CD4-positive, alpha-beta memory T cell (primary cell): ENCODE measurements around the gene MLXIP. TPM values are rescaled to one million over a fixed set of nuclear protein-coding genes. Genes with fewer than 3 reads are reported as not detected.

ENCODE experiments used
- CTCF ChIA-PET: fragments of 350-600 bp; sonication (Branson Sonifier 250); formaldehyde crosslinking; loops from one replicate; lab custom pipeline; 2021; ENCODE audit warnings: inconsistent platforms; ENCODE audit not compliant: partially characterized antibody; lab: Charles Lee
- POLR2A ChIA-PET: fragments of 350-600 bp; sonication (Branson Sonifier 250); formaldehyde crosslinking; loops from one replicate; lab custom pipeline; 2021; ENCODE audit not compliant: partially characterized antibody; lab: Charles Lee
- DNase-seq, 5 donors: peaks; one replicate each; pipeline versions ENCODE4 v3.0.0 to v3.0.0-alpha.2; 2020 to 2022; ENCODE audit warnings: mixed read lengths in 1 of 5
- H3K27ac ChIP-seq: one replicate; pipeline ENCODE4 v1.7.0; 2013; ENCODE audit warnings: low read depth, low read length
- H3K27me3 ChIP-seq: 2 replicates; pipeline ENCODE4 v1.7.0; 2013; ENCODE audit warnings: mild to moderate bottlenecking, low read length, moderate library complexity; ENCODE audit not compliant: insufficient read depth
- H3K36me3 ChIP-seq: 2 replicates; pipeline ENCODE4 v1.7.0; 2013; ENCODE audit warnings: mild to moderate bottlenecking, low read length, moderate library complexity; ENCODE audit not compliant: insufficient read depth
- H3K4me1 ChIP-seq: 2 replicates; pipeline ENCODE4 v1.7.0; 2013; ENCODE audit warnings: mild to moderate bottlenecking, low read length, moderate library complexity; ENCODE audit not compliant: insufficient read depth
- H3K4me3 ChIP-seq, 2 donors: one replicate each; pipeline ENCODE4 v1.7.0; 2013; ENCODE audit warnings: low read length in 2 of 2, mild to moderate bottlenecking in 1 of 2
- H3K9me3 ChIP-seq, 2 donors: one replicate each; pipeline ENCODE4 v1.7.0; 2013; ENCODE audit warnings: low read length in 2 of 2, control low read depth in 1 of 2; ENCODE audit not compliant: control insufficient read depth in 1 of 2
- H3K27ac Mint-ChIP-seq, 7 donors: one replicate each; pipeline ENCODE4 v1.8.0; 2020 to 2021; ENCODE audit warnings: mixed read lengths in 7 of 7, mild to moderate bottlenecking in 6 of 7, inconsistent platforms in 3 of 7, moderate library complexity in 3 of 7
- H3K27me3 Mint-ChIP-seq, 2 donors: one replicate each; pipeline ENCODE4 v1.8.0; 2020 to 2021; ENCODE audit warnings: mixed read lengths in 2 of 2
- H3K36me3 Mint-ChIP-seq, 2 donors: one replicate each; pipeline ENCODE4 v1.8.0; 2020 to 2021; ENCODE audit warnings: mixed read lengths in 2 of 2, inconsistent platforms in 1 of 2, mild to moderate bottlenecking in 1 of 2
- H3K4me1 Mint-ChIP-seq, 4 donors: one replicate each; pipeline ENCODE4 v1.8.0; 2020 to 2021; ENCODE audit warnings: mixed read lengths in 4 of 4, mild to moderate bottlenecking in 1 of 4
- H3K4me3 Mint-ChIP-seq, 8 donors: one replicate each; pipeline ENCODE4 v1.8.0; 2020 to 2021; ENCODE audit warnings: mixed read lengths in 8 of 8, mild to moderate bottlenecking in 7 of 8, moderate library complexity in 6 of 8, inconsistent platforms in 3 of 8
- H3K9me3 Mint-ChIP-seq, 8 donors: one replicate each; pipeline ENCODE4 v1.8.0; 2020 to 2021; ENCODE audit warnings: mixed read lengths in 8 of 8, mild to moderate bottlenecking in 5 of 8, inconsistent platforms in 3 of 8, moderate library complexity in 1 of 8
- intact Hi-C: fragments of 100-400 bp; cut with micrococcal nuclease; formaldehyde crosslinking; loops from one replicate; pipeline ENCODE4 v1.15.1; 2023
- polyA plus RNA-seq, 2 donors: library from polyadenylated mRNA; unstranded; fragments of 300-500 nt; fragmentation: Illumina TruSeq; gene quantifications; one replicate each; pipeline ENCODE4 v1.2.3, GENCODE V29; 2021
- total RNA-seq, 2 experiments: library from RNA; stranded (reverse); gene quantifications; one replicate each; pipeline ENCODE4 v1.2.3, GENCODE V29; 2021

Gene MLXIP
- total and polyA plus RNA-seq, 4 experiments from 2014 or later: 2.7 to 88.1 (median 51.7) TPM

DNA sequence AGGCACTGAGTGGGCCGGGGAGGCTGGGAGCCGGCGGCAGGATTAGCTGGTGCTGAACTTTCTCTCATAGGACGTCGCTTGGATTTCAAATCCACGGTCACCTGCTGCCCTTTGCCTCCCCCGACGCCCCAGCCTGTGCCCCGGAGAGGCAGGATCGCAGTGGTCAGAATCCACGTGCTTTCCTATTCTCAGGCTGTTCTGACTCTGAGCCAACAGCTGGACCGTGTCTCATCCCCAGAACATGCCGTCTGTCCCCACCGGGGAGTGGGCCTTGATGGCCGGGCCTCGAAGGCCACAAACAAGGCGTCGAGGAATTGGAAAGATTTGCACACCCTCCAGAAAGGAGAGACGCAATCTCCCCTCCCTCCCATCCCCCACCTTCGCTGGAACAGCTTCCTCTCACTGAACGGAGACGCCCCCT lies 18.5 kb upstream of the MLXIP start:
- no peak overlapping the region for H3K27ac Mint-ChIP-seq
- intact Hi-C loops: no loop called here

DNA sequence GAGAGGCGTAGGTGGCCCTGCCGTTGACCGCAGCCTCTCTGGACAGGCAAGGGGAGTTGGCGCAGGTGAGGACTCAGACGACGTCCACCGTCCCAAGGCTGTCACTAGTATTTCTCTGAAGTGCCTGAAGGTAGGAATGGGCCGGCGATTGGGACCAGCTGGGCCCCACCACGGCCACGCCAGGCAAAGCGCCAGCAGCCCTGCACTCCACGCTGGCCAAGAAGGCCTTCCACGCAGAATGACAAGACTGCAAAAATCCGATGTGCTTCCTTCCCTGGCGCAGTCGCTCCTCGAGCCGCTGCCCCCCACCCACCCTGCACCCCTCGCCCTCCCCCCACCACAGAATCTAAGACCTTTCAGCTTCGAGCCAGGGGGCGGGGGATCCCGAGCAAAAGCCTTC lies 17.3 kb upstream of the MLXIP start:
- Histone ChIP-seq H3K4me3 (no peak overlapping the region), H3K27ac (no peak overlapping the region), H3K27me3 (no peaks in the 10 kb centered on the region), H3K9me3 (no peaks in the 10 kb centered on the region), H3K36me3 (no peaks in the 10 kb centered on the region), H3K4me1 (no peaks in the 10 kb centered on the region)
- H3K27me3 Mint-ChIP-seq: no peaks in the 10 kb centered on the region
- no peak overlapping the region for H3K27ac Mint-ChIP-seq
- intact Hi-C loops: no loop called here
- H3K36me3 Mint-ChIP-seq: no peaks in the 10 kb centered on the region
- CTCF ChIA-PET: interaction anchor here (8.2 kb wide), 1 partner anchor 59 kb away, joined by 186 read pairs; no protein-coding TSS in a partner anchor
- H3K4me3 Mint-ChIP-seq: no peak overlapping the region
- POLR2A ChIA-PET: no interaction called here
- peaks cover 0 to 4% (median 1%) of the 10 kb centered on the region in 4 donors for H3K4me1 Mint-ChIP-seq
- H3K9me3 Mint-ChIP-seq: no peaks in the 10 kb centered on the region
- DNase-seq: no peak

More for the DNA sequence above, 18.5 kb upstream of the MLXIP start:
- no peaks in the 10 kb centered on the region for H3K36me3 Mint-ChIP-seq
- H3K27me3 ChIP-seq: no peaks in the 10 kb centered on the region
- H3K4me3 ChIP-seq: no peak overlapping the region
- H3K36me3 ChIP-seq: no peaks in the 10 kb centered on the region
- no peaks in the 10 kb centered on the region for H3K27me3 Mint-ChIP-seq
- H3K9me3 Mint-ChIP-seq: no peaks in the 10 kb centered on the region
- H3K4me3 Mint-ChIP-seq: no peak overlapping the region
- DNase-seq: no peak
- peaks cover 0 to 4% (median 1%) of the 10 kb centered on the region in 4 donors for H3K4me1 Mint-ChIP-seq
- no peaks in the 10 kb centered on the region for H3K4me1 ChIP-seq
- no peak overlapping the region for H3K27ac ChIP-seq
- POLR2A ChIA-PET: interaction anchor here (0.8 kb wide), 1 partner anchor 18 kb away, joined by 3 read pairs; the partner anchor contains the start of gene MLXIP
- H3K9me3 ChIP-seq: no peaks in the 10 kb centered on the region
- CTCF ChIA-PET: interaction anchor here (1.3 to 8.2 kb wide), 2 partner anchors 21 to 60 kb away, joined by 4 to 186 read pairs; no protein-coding TSS in a partner anchor

DNA sequence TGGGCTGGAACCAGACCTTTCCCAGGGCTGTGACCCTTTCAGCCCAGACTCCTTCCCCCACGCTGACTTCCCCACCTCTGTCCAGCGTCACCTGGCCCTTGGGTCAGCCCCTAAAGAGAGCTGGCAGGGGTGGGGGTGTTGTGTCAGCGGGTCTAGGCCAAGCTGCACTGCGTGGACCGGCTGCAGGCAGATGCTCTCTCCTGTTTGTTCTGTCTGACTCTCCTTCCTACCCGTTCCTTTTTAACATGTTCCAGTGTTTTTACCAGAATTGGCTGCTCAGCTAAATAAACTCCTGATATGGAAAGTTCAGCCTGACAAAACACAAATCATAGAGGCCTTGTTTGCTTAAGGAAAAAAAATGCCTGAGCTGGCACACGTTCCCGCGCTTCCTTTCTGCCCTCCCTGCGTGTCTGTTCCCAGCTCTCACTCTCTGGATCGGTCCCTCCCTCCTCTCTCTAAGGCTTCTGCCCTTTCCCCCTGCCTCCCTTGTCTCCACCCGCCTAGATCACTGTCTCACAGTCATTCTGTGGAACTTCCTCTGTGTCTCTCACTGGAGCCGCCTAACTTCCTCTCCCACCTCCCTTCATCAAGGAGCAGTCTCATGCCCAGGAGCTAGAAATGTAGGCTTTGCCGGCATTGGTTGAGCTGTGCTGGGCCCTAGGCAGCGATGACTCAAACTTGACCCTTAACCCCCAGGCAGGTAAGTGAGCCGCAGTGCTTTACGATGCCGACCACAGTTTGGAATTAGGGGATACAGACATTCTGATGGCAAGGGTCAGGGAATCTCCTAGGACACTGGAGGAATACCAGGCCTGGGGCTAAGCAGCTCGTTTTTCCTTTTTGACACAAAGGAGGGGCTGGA lies 15.5 kb upstream of the MLXIP start:
- Histone ChIP-seq H3K4me3 (no peak overlapping the region), H3K27ac (no peak overlapping the region), H3K9me3 (no peaks in the 10 kb centered on the region), H3K36me3 (no peaks in the 10 kb centered on the region), H3K4me1 (peaks cover 5% of the 10 kb centered on the region), H3K27me3 (no peaks in the 10 kb centered on the region)
- Mint-ChIP-seq H3K36me3 (no peaks in the 10 kb centered on the region), H3K27me3 (no peaks in the 10 kb centered on the region), H3K4me1 (peaks cover 4 to 8% (median 5%) of the 10 kb centered on the region in 4 donors), H3K9me3 (no peaks in the 10 kb centered on the region), H3K4me3 (no peak overlapping the region), H3K27ac (peak overlapping the region in 4 of 7 donors; percentile 10 to 54 (median 46))
- intact Hi-C loops: no loop called here
- no peak for DNase-seq
- POLR2A ChIA-PET: no interaction called here
- CTCF ChIA-PET: interaction anchor here (1.2 to 1.7 kb wide), 4 partner anchors 9 to 145 kb away, joined by 3 to 7 read pairs (median 4); partner anchors contain the start of gene CFAP251

DNA sequence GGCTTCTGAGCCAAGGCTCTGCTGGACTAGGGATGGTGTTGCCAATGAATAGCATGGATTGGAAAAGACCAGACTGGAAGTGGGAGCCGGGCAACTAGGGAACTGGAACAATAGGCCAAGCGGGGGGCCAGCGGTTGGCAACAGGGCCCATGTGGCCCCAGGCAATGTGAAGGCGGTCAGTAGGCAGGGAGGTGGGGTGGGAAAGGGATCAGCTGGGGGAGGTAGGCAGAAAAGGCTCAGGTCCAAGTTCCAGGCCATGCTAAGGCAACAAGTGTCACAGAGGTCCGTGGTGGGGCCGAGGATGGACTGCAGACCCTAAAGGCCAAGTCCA lies 14.9 kb upstream of the MLXIP start:
- no peak overlapping the region for H3K27ac ChIP-seq
- no peak for DNase-seq
- no peaks in the 10 kb centered on the region for H3K9me3 ChIP-seq
- Mint-ChIP-seq H3K9me3 (no peaks in the 10 kb centered on the region), H3K27ac (peak overlapping the region in 1 of 7 donors; percentile 39), H3K36me3 (no peaks in the 10 kb centered on the region), H3K4me1 (peaks cover 10 to 12% (median 11%) of the 10 kb centered on the region in 4 donors), H3K27me3 (no peaks in the 10 kb centered on the region), H3K4me3 (no peak overlapping the region)
- CTCF ChIA-PET: interaction anchor here (1.2 to 1.5 kb wide), 3 partner anchors 9 to 145 kb away, joined by 3 to 4 read pairs (median 3); partner anchors contain the start of gene CFAP251
- H3K4me3 ChIP-seq: no peak overlapping the region
- H3K4me1 ChIP-seq: peaks cover 10% of the 10 kb centered on the region
- intact Hi-C loops: no loop called here
- H3K27me3 ChIP-seq: no peaks in the 10 kb centered on the region
- POLR2A ChIA-PET: no interaction called here
- H3K36me3 ChIP-seq: no peaks in the 10 kb centered on the region

DNA sequence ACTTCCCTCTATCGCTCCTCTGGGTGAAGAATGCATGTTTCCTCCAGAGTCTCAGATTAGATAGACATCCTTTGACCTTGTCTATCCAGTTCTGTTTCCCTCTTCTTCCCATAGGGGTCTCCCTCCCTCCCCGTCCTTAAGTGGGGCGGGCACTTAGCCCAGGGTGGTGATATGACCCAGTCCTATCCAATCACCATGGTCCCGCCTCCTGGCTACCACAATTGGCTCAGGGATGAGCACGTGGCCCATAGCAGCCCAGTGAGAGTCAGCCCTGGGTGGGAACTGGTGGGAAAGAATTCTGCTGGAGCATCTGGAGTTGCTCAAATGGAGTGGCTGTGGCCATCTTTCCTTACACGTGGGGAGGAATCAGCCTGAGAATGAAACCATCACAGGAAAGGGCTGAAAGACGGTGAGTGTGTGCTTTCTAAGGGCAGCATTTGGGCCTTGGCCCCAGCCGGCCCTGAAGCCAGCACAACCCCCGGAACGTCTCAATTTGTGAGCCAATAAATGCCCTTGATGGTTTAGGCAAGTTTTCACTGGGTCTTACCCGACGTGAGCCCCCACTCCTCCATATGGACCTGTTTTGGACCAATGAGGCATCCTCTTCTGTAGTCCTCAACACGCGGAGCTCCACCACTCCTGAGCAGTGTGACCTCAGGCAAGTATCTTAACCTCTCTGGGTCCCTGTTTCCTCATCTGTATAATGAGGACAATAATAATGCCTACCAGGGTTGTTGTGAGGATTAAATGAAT lies 14.4 kb upstream of the MLXIP start:
- Mint-ChIP-seq H3K4me1 (peaks cover 10 to 12% (median 11%) of the 10 kb centered on the region in 4 donors), H3K9me3 (no peaks in the 10 kb centered on the region), H3K27me3 (no peaks in the 10 kb centered on the region), H3K27ac (peak overlapping the region in 1 of 7 donors; percentile 43), H3K36me3 (no peaks in the 10 kb centered on the region), H3K4me3 (no peak overlapping the region)
- DNase-seq: no peak
- no peaks in the 10 kb centered on the region for H3K27me3 ChIP-seq
- intact Hi-C loops: no loop called here
- H3K9me3 ChIP-seq: no peaks in the 10 kb centered on the region
- H3K27ac ChIP-seq: no peak overlapping the region
- no peak overlapping the region for H3K4me3 ChIP-seq
- ChIA-PET CTCF (interaction anchor here (1.2 to 1.5 kb wide), 2 partner anchors 10 to 146 kb away, joined by 3 to 4 read pairs; partner anchors contain the start of gene CFAP251), POLR2A (no interaction called here)
- H3K4me1 ChIP-seq: peaks cover 10% of the 10 kb centered on the region
- no peaks in the 10 kb centered on the region for H3K36me3 ChIP-seq

DNA sequence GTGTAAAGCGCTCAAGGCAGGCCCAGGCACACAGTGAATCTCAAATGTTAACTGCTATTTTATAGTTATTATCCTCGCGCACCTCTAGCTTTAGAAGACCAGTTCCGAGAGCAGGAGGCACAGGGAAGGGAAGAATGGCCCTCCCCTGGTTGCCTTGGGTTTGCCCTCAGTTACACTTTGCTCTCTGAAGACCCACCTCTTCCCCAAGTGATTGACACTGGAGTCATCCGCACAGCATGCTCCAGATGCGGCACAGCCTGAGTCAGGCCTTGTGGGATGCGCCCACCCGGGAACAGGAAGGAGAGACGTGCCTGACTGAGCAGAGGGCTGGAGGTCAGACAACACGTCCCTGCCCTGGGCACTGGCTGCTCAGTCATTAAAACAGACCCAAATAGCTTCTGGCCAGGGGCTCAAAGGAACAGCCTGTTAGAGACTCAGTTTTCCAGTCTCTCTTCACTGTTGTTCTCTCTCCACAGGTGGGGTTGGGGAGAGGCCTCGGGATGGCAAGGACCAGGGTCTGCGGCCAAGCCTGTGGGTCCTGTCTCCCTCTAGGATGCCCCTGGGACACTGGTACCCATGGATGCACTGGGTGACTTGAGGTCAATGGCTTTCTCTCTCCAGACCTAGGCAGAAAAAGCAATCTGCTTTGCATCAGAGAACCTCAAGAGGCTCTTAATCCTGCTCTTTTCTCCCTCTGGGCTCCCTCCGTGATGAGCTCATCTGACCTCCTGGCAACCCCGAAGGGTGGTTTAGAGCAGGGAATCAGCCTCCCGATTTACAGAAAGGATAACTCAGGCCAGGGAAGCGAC lies 13.6 kb upstream of the MLXIP start:
- Mint-ChIP-seq H3K36me3 (no peaks in the 10 kb centered on the region), H3K27me3 (no peaks in the 10 kb centered on the region), H3K4me1 (peaks cover 11 to 12% (median 12%) of the 10 kb centered on the region in 4 donors), H3K27ac (no peak overlapping the region), H3K9me3 (no peaks in the 10 kb centered on the region), H3K4me3 (no peak overlapping the region)
- Histone ChIP-seq H3K9me3 (no peaks in the 10 kb centered on the region), H3K4me3 (no peak overlapping the region), H3K36me3 (no peaks in the 10 kb centered on the region), H3K27ac (no peak overlapping the region), H3K27me3 (no peaks in the 10 kb centered on the region), H3K4me1 (peaks cover 10% of the 10 kb centered on the region)
- POLR2A ChIA-PET: no interaction called here
- CTCF ChIA-PET: interaction anchor here (2.3 to 6.1 kb wide), 2 partner anchors 10 to 58 kb away, joined by 6 to 33 read pairs; no protein-coding TSS in a partner anchor
- no peak for DNase-seq
- intact Hi-C loops: no loop called here
